Panc1 (cell line): ENCODE results near the gene ELFN1. TPM values are rescaled to one million over a fixed set of nuclear protein-coding genes. Genes with fewer than 3 reads are reported as not detected.

Experiments used
- ATAC-seq: fragments of 200-7000 bp; cut with Tn5 transposase; 2 replicates; pipeline ENCODE4 v1.9.1; 2020; ENCODE audit warnings: mild to moderate bottlenecking, moderate library complexity
- BruUV-seq: library from RNA; stranded (reverse); fragments of 400-500 nt; replicated peaks from 2 replicates; lab custom pipeline; 2021; lab: Mats Ljungman, UMichigan
- CTCF ChIA-PET: fragments of 300-600 bp; sonication (Branson Sonifier 250); formaldehyde crosslinking; loops from one replicate; lab custom pipeline; 2022; ENCODE audit warnings: antibody characterized with exemption; lab: Charles Lee
- POLR2A ChIA-PET: fragments of 300-600 bp; sonication (Branson Sonifier 250); formaldehyde crosslinking; loops from one replicate; lab custom pipeline; 2022; ENCODE audit warnings: antibody characterized with exemption; lab: Charles Lee
- DNase-seq: peaks from one replicate; pipeline ENCODE4 v3.0.0-alpha.2; 2010; ENCODE audit warnings: low read depth, low spot score
- H3K27ac ChIP-seq: 2 replicates; pipeline ENCODE4 v1.5.1; 2011; ENCODE audit warnings: mild to moderate bottlenecking, low read length, inconsistent platforms
- H3K27me3 ChIP-seq: fragments of 200-500 bp; sonication (Bioruptor generic); 2 replicates; pipeline ENCODE4 v1.6.0; 2014; ENCODE audit warnings: low read length, inconsistent platforms; ENCODE audit not compliant: control insufficient read depth, insufficient read depth
- H3K36me3 ChIP-seq: fragments of 200-500 bp; sonication (Bioruptor generic); 2 replicates; pipeline ENCODE4 v1.5.1; 2014; ENCODE audit warnings: inconsistent platforms, mild to moderate bottlenecking, low read length, moderate library complexity; ENCODE audit not compliant: control insufficient read depth, insufficient read depth
- H3K4me1 ChIP-seq: 2 replicates; pipeline ENCODE4 v1.5.1; 2011; ENCODE audit warnings: inconsistent platforms, mild to moderate bottlenecking, low read length, moderate library complexity; ENCODE audit not compliant: control insufficient read depth, insufficient read depth
- H3K4me3 ChIP-seq, 2 experiments: 2 replicates each; pipeline ENCODE4 v1.5.1; 2011 to 2012; ENCODE audit warnings: low read depth in 2 of 2, low read length in 2 of 2, mild to moderate bottlenecking in 2 of 2, inconsistent platforms in 1 of 2, moderate library complexity in 1 of 2
- H3K9me3 ChIP-seq: fragments of 200-500 bp; sonication (Bioruptor generic); 2 replicates; pipeline ENCODE4 v1.5.1; 2014; ENCODE audit warnings: low read depth, mild to moderate bottlenecking, inconsistent platforms, low read length, moderate library complexity; ENCODE audit not compliant: control insufficient read depth, insufficient read depth
- POLR2AphosphoS5 ChIP-seq: IDR thresholded peaks from 2 replicates; pipeline ENCODE4 v1.6.1; 2012; ENCODE audit warnings: mild to moderate bottlenecking, low read depth, low read length, moderate library complexity
- SIN3A ChIP-seq: IDR thresholded peaks from 2 replicates; pipeline ENCODE4 v1.6.1; 2012; ENCODE audit warnings: low read depth, mild to moderate bottlenecking, low read length, moderate library complexity, borderline replicate concordance; ENCODE audit not compliant: insufficient read depth
- TCF7L2 ChIP-seq: IDR thresholded peaks from 2 replicates; pipeline ENCODE4 v1.6.1; 2011; ENCODE audit warnings: mild to moderate bottlenecking, low read depth, low read length, inconsistent platforms
- in situ Hi-C: cut with HindIII; loops from 2 replicates; pipeline ENCODE4 v1.10.0; 2016; ENCODE audit warnings: low sequenced_read_pairs, low pct_unique_long_range_greater_than_20kb
- intact Hi-C: fragments of 100-400 bp; cut with micrococcal nuclease; formaldehyde crosslinking; loops from one replicate; pipeline ENCODE4 v1.10.0; 2022; ENCODE audit not compliant: unreplicated experiment
- total RNA-seq: library from RNA; stranded (reverse); gene quantifications from one replicate; pipeline ENCODE4 v1.2.1, GENCODE V29; 2021; ENCODE audit not compliant: unreplicated experiment
- TF ChIP-seq, protein P1 (sequence below), 2 experiments: IDR thresholded peaks; 2 replicates each; pipeline ENCODE4 v1.6.1; 2011 to 2012; ENCODE audit warnings: low read depth in 2 of 2, control low read depth in 1 of 2, low read length in 1 of 2, mild to moderate bottlenecking in 1 of 2, moderate library complexity in 1 of 2; ENCODE audit not compliant: insufficient read depth in 1 of 2
- TF ChIP-seq, protein P2 (sequence below): fragments of 450-650 bp; IDR thresholded peaks from 2 replicates; pipeline ENCODE4 v1.5.1; 2017; ENCODE audit warnings: mild to moderate bottlenecking

ELFN1 gene
- total RNA-seq, 1 experiment from 2014 or later = 39.0 TPM

DNA sequence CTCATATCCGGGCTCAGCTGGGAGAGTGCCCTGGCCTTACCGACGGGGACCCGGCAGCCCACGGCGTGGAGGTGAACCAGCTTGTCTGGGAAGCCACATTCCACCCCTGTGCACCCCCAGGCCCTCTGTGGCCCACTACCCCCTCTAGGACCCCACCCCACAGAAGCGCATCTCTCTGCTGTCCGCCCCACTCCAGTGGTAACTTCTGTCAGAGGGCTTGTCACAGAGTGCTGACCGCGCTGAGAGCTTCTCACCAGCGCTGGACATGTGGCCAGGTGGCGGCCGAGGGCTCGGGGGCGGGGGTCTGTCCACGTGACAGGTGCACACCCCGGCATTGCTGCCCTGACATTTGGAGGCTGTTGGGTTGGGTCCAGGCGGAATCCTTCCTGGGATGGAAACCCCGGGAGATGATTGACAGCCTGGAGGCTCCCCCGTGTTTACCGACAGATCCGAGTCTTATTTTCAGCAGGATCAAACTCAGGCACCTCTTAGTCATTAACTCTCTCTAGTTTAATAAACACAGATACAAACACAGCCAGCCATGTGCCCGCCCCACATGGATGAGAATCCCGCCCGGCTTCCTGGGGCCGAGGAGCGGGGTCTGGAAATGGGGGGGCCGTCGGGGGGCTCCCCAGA, 5.1 kb downstream of the ELFN1 start:
- H3K27ac ChIP-seq = no peak overlapping the region
- ChIA-PET CTCF (no interaction called here), POLR2A (no interaction called here)
- H3K36me3 ChIP-seq = no peaks in the 10 kb centered on the region
- no peak for ATAC-seq
- H3K4me3 ChIP-seq = no peak overlapping the region
- in situ Hi-C loops (no loop called here), intact Hi-C loops (no loop called here)
- no peaks in the 10 kb centered on the region for H3K9me3 ChIP-seq
- no peak for TF ChIP-seq POLR2AphosphoS5
- TF ChIP-seq SIN3A = no peak
- TF ChIP-seq TCF7L2 = no peak
- TF ChIP-seq, protein P1, sequence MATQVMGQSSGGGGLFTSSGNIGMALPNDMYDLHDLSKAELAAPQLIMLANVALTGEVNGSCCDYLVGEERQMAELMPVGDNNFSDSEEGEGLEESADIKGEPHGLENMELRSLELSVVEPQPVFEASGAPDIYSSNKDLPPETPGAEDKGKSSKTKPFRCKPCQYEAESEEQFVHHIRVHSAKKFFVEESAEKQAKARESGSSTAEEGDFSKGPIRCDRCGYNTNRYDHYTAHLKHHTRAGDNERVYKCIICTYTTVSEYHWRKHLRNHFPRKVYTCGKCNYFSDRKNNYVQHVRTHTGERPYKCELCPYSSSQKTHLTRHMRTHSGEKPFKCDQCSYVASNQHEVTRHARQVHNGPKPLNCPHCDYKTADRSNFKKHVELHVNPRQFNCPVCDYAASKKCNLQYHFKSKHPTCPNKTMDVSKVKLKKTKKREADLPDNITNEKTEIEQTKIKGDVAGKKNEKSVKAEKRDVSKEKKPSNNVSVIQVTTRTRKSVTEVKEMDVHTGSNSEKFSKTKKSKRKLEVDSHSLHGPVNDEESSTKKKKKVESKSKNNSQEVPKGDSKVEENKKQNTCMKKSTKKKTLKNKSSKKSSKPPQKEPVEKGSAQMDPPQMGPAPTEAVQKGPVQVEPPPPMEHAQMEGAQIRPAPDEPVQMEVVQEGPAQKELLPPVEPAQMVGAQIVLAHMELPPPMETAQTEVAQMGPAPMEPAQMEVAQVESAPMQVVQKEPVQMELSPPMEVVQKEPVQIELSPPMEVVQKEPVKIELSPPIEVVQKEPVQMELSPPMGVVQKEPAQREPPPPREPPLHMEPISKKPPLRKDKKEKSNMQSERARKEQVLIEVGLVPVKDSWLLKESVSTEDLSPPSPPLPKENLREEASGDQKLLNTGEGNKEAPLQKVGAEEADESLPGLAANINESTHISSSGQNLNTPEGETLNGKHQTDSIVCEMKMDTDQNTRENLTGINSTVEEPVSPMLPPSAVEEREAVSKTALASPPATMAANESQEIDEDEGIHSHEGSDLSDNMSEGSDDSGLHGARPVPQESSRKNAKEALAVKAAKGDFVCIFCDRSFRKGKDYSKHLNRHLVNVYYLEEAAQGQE (IDR thresholded peaks at IDR 0.05; ENCODE audit: insufficient read depth in 1 of 2, low read depth in 2 of 2, low read length in 1 of 2) = no peak
- TF ChIP-seq, protein P2, sequence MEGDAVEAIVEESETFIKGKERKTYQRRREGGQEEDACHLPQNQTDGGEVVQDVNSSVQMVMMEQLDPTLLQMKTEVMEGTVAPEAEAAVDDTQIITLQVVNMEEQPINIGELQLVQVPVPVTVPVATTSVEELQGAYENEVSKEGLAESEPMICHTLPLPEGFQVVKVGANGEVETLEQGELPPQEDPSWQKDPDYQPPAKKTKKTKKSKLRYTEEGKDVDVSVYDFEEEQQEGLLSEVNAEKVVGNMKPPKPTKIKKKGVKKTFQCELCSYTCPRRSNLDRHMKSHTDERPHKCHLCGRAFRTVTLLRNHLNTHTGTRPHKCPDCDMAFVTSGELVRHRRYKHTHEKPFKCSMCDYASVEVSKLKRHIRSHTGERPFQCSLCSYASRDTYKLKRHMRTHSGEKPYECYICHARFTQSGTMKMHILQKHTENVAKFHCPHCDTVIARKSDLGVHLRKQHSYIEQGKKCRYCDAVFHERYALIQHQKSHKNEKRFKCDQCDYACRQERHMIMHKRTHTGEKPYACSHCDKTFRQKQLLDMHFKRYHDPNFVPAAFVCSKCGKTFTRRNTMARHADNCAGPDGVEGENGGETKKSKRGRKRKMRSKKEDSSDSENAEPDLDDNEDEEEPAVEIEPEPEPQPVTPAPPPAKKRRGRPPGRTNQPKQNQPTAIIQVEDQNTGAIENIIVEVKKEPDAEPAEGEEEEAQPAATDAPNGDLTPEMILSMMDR = no peak
- H3K4me1 ChIP-seq = peaks cover 13% of the 10 kb centered on the region
- H3K27me3 ChIP-seq = no peaks in the 10 kb centered on the region
- DNase-seq = no peak
- no TSS peak for BruUV-seq

DNA sequence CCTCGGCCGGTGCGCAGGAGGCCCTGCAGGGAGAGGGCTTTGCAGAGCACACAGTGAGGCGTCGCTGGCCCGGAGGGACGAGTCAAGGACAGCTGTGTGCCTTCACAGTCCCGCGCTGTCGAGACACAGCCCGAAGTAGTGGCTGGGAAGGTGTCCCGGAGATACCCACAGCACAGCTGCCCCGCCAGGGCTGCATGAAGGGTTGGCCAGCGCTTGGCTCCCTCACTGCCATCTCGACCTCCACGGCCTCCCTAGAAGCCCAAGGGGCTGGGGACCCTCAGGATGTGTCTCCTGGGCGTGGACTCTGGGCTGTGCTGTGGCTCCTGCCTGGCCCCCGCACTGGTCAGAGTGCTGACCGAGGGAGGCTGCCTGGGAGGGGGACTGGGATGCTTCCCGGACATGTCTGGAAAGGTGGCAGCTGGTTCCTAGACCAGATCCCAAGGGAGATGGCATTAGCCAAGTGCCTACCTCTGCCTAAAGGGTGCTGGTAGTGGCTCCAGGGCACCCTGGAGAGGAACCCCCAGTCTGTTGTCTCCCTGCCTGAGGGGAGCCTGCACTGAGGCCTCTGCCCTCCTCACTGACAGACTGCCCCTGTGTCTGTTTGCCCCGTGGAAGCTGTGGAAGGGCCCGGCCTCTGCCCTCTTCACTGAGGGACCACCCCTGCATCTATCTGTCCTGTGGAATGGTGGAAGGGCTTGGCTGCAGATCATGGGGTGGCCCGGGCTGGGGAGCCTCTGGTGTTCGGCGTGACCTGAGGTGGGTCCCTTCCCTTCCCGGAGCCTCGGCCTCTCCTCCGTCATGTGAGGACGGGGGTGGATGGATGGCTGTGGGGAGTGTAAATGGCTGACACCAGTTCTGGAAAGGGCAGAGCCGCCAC, 5.8 kb downstream of the ELFN1 start:
- peaks cover 13% of the 10 kb centered on the region for H3K4me1 ChIP-seq
- ChIA-PET POLR2A (no interaction called here), CTCF (no interaction called here)
- H3K27me3 ChIP-seq = no peaks in the 10 kb centered on the region
- no peak for DNase-seq
- H3K27ac ChIP-seq = no peak overlapping the region
- TF ChIP-seq, protein P2 = no peak
- no peak for TF ChIP-seq POLR2AphosphoS5
- TF ChIP-seq TCF7L2 = no peak
- TF ChIP-seq, protein P1 (IDR thresholded peaks at IDR 0.05; ENCODE audit: insufficient read depth in 1 of 2, low read depth in 2 of 2, low read length in 1 of 2) = no peak
- TF ChIP-seq SIN3A = no peak
- intact Hi-C loops = no loop called here
- no TSS peak for BruUV-seq
- no peak for ATAC-seq
- H3K36me3 ChIP-seq = no peaks in the 10 kb centered on the region
- no peaks in the 10 kb centered on the region for H3K9me3 ChIP-seq
- H3K4me3 ChIP-seq = no peak overlapping the region
- in situ Hi-C loops = no loop called here
